Renal pelvis (tissue), 4 donors: ENCODE results near the gene RBMS3. TPM values are rescaled to one million over a fixed set of nuclear protein-coding genes. Genes with fewer than 3 reads are reported as not detected.

ENCODE experiments used
- DNase-seq: peaks from one replicate; pipeline ENCODE4 v3.0.0-alpha.2; 2013
- polyA plus RNA-seq, 3 donors: library from polyadenylated mRNA; unstranded; fragments of 120-200 nt; gene quantifications; one replicate each; pipeline ENCODE4 v1.2.1, GENCODE V29; 2013; ENCODE audit not compliant: insufficient read length in 3 of 3

Gene RBMS3
- polyA plus RNA-seq, 3 donors, result 10.2 to 13.1 (median 11.6) TPM

- DNase-seq, result no peak
These were observed 287.5 kb downstream of the RBMS3 start for GRCh38 chr3:29568355-29568754.

GRCh38 chr3:29576181-29576580 is 295.3 kb downstream of the RBMS3 start:
- no peak for DNase-seq

- DNase-seq, result no peak
These were observed 295.8 kb downstream of the RBMS3 start for GRCh38 chr3:29576675-29577074.

GRCh38 chr3:29577250-29577649 is 296.4 kb downstream of the RBMS3 start:
- no peak for DNase-seq

- no peak for DNase-seq
These were observed 300.4 kb downstream of the RBMS3 start for GRCh38 chr3:29581311-29581710.

- DNase-seq, result no peak
These were observed 301.4 kb downstream of the RBMS3 start for GRCh38 chr3:29582273-29582672.

- DNase-seq, result no peak
These were observed 303.0 kb downstream of the RBMS3 start for GRCh38 chr3:29583861-29584260.

GRCh38 chr3:29585368-29585767 is 304.5 kb downstream of the RBMS3 start:
- no peak for DNase-seq

- no peak for DNase-seq
These were observed 306.5 kb downstream of the RBMS3 start for GRCh38 chr3:29587340-29587739.

- DNase-seq, result no peak
These were observed 309.1 kb downstream of the RBMS3 start for GRCh38 chr3:29590012-29590411.

GRCh38 chr3:29590461-29590860 is 309.6 kb downstream of the RBMS3 start:
- DNase-seq, result no peak

GRCh38 chr3:29591579-29591978 is 310.7 kb downstream of the RBMS3 start:
- no peak for DNase-seq

- no peak for DNase-seq
These were observed 312.9 kb downstream of the RBMS3 start for GRCh38 chr3:29593802-29594201.

- DNase-seq, result no peak
These were observed 313.4 kb downstream of the RBMS3 start for GRCh38 chr3:29594261-29594660.

GRCh38 chr3:29597376-29598008 is 316.6 kb downstream of the RBMS3 start:
- DNase-seq, result no peak

- no peak for DNase-seq
These were observed 321.2 kb downstream of the RBMS3 start for GRCh38 chr3:29601861-29602585.

GRCh38 chr3:29605845-29606244 is 325.0 kb downstream of the RBMS3 start:
- no peak for DNase-seq

GRCh38 chr3:29606416-29606815 is 325.5 kb downstream of the RBMS3 start:
- DNase-seq, result no peak

GRCh38 chr3:29608414-29609327 is 327.8 kb downstream of the RBMS3 start:
- DNase-seq, result no peak

GRCh38 chr3:29609328-29609811 is 328.5 kb downstream of the RBMS3 start:
- DNase-seq, result no peak

GRCh38 chr3:29610781-29611180 is 329.9 kb downstream of the RBMS3 start:
- no peak for DNase-seq

GRCh38 chr3:29611252-29611651 is 330.4 kb downstream of the RBMS3 start:
- DNase-seq, result no peak

GRCh38 chr3:29612536-29612935 is 331.7 kb downstream of the RBMS3 start:
- no peak for DNase-seq
